Stomach smooth muscle (tissue), 2 donors: ENCODE measurements around the gene RAD51B.
A peak's percentile ranks its signal among the peaks of the same experiment; 100 is the strongest.

ENCODE experiments used
- H3K27ac ChIP-seq: one replicate; pipeline ENCODE4 v1.7.0; 2013; ENCODE audit warnings: mild to moderate bottlenecking, low read length, inconsistent platforms
- H3K27me3 ChIP-seq, 2 donors: one replicate each; pipeline ENCODE4 v1.7.0; 2013; ENCODE audit warnings: low read length in 2 of 2; ENCODE audit not compliant: insufficient read depth in 2 of 2, control insufficient read depth in 1 of 2
- H3K36me3 ChIP-seq, 2 donors: one replicate each; pipeline ENCODE4 v1.7.0; 2013; ENCODE audit warnings: low read length in 2 of 2; ENCODE audit not compliant: control insufficient read depth in 2 of 2, insufficient read depth in 2 of 2
- H3K4me1 ChIP-seq: one replicate; pipeline ENCODE4 v1.7.0; 2013; ENCODE audit warnings: low read length; ENCODE audit not compliant: control insufficient read depth, insufficient read depth
- H3K4me3 ChIP-seq, 2 donors: one replicate each; pipeline ENCODE4 v1.7.0; 2013; ENCODE audit warnings: low read length in 2 of 2
- H3K9ac ChIP-seq, 2 donors: one replicate each; pipeline ENCODE4 v1.7.0; 2013; ENCODE audit warnings: low read length in 2 of 2, mild to moderate bottlenecking in 1 of 2
- H3K9me3 ChIP-seq, 2 donors: one replicate each; pipeline ENCODE4 v1.7.0; 2013; ENCODE audit warnings: low read length in 2 of 2; ENCODE audit not compliant: control insufficient read depth in 2 of 2
- donor health status: healthy.
- donor health status: Pancreatic carcinoma.

The RAD51B gene

DNA sequence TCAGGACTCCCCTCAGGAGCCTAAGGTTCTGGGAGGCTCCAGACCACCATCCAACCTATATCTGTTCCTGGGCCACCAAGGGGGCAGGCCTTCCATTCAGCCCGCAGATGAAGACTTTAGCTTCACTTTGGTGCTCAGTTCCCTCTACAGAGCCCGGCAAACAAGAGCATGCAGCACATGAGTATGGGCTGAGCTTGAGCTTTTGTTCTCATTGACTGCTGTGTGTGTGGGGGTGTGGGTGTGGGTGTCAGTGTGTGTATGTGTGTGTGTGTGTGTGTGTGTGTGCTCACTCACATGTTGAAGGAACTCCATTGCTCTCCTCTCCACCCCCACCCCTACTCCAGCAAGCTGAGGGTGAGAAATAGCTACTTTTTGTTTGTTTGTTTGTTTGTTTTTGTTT, 754.1 kb downstream of the RAD51B start:
- Histone ChIP-seq H3K9ac (no peak overlapping the region), H3K27ac (no peak overlapping the region), H3K4me1 (peaks cover 27% of the 10 kb centered on the region), H3K9me3 (no peaks in the 10 kb centered on the region), H3K36me3 (no peaks in the 10 kb centered on the region), H3K4me3 (no peak overlapping the region), H3K27me3 (no peaks in the 10 kb centered on the region)

DNA sequence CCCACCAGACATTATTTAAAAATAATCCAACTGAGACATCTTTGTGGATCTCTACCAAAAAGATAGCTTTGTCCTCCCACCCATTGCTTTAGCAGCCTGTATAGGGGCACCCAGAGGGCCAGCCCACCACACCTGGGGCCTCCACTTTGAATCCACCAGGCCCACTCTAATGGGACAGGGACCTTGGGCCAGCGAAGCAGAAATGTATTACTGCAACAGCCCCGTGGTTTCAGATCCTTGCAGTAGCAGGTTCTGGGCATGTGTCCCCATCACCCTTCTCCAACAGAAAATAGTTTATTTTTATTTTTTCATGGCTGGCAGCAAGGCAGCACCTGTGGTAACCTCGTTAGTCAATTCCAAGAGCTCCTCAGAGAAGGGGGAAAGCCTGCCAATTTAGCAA, 754.9 kb downstream of the RAD51B start:
- Histone ChIP-seq H3K9me3 (no peaks in the 10 kb centered on the region), H3K27me3 (no peaks in the 10 kb centered on the region), H3K9ac (no peak overlapping the region), H3K4me1 (peaks cover 22% of the 10 kb centered on the region), H3K4me3 (no peak overlapping the region), H3K27ac (no peak overlapping the region), H3K36me3 (no peaks in the 10 kb centered on the region)

DNA sequence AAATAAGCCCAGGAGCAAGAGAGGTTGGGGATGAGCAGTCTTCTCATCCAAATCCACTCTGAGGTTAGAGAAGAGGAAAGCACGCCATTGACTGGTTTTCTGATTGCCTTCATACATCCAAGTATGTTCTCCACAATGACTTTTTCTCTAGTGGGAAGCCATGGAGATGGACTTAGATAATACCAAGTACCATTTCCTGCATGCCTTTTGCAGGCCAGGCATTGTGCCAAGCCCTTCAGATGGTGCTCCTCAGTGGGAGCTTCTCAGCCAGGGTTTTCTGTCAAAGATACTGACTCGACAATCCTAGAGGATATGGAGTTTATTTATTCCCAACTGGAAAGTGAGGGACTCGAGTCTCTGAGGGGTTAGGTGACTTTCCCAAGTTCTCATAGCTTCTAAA, 755.3 kb downstream of the RAD51B start:
- H3K4me1 ChIP-seq = peaks cover 17% of the 10 kb centered on the region

DNA sequence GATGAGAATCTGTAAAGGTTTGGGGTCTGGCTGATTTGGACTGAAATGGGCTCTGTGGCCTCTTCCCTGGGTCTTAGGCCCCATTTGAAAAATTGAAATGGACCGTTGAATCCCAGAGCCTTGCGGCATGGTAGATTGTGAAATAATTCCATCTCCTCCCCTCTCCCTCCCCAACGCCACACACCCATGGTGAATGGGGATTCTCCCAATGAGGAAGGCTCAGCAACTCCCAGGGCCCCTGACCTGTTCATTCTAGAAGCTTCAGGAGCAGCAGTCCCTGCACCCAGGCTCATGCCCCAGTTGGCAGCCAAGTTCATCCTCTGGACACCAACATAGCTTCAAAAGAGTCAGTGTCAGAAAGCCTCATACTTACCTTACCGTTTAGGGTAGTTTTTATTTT, 755.8 kb downstream of the RAD51B start:
- H3K27ac ChIP-seq = no peak overlapping the region
- H3K27me3 ChIP-seq = no peaks in the 10 kb centered on the region
- peaks cover 13% of the 10 kb centered on the region for H3K4me1 ChIP-seq
- H3K9me3 ChIP-seq = no peaks in the 10 kb centered on the region
- H3K36me3 ChIP-seq = no peaks in the 10 kb centered on the region
- H3K9ac ChIP-seq = no peak overlapping the region
- H3K4me3 ChIP-seq = no peak overlapping the region

More for the DNA sequence above, 755.3 kb downstream of the RAD51B start:
- H3K36me3 ChIP-seq = no peaks in the 10 kb centered on the region
- H3K9ac ChIP-seq = no peak overlapping the region
- H3K27me3 ChIP-seq = no peaks in the 10 kb centered on the region
- no peaks in the 10 kb centered on the region for H3K9me3 ChIP-seq
- no peak overlapping the region for H3K4me3 ChIP-seq
- H3K27ac ChIP-seq = no peak overlapping the region

DNA sequence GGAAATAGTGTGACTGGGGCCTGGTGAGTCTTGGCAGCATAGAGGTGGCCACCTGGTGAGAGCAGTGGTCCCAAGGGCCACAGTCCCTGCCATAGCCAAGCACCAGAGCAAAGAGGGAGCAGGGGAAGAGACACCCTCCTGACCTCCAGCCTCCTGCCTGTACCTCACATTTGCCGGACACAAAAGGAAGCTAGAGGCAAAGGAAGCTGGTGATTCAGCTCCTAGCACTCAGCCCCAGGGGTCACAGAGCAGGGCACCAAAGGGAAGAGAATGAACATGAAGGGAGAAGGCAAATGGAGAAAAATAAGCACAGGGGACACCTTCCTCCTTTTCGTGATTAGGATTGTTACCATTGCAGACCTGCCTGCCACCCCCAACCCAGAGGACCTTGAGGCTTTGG, 756.5 kb downstream of the RAD51B start:
- Histone ChIP-seq H3K36me3 (no peaks in the 10 kb centered on the region), H3K4me3 (no peak overlapping the region), H3K27me3 (no peaks in the 10 kb centered on the region), H3K27ac (no peak overlapping the region), H3K9me3 (no peaks in the 10 kb centered on the region), H3K9ac (no peak overlapping the region), H3K4me1 (peaks cover 14% of the 10 kb centered on the region)

DNA sequence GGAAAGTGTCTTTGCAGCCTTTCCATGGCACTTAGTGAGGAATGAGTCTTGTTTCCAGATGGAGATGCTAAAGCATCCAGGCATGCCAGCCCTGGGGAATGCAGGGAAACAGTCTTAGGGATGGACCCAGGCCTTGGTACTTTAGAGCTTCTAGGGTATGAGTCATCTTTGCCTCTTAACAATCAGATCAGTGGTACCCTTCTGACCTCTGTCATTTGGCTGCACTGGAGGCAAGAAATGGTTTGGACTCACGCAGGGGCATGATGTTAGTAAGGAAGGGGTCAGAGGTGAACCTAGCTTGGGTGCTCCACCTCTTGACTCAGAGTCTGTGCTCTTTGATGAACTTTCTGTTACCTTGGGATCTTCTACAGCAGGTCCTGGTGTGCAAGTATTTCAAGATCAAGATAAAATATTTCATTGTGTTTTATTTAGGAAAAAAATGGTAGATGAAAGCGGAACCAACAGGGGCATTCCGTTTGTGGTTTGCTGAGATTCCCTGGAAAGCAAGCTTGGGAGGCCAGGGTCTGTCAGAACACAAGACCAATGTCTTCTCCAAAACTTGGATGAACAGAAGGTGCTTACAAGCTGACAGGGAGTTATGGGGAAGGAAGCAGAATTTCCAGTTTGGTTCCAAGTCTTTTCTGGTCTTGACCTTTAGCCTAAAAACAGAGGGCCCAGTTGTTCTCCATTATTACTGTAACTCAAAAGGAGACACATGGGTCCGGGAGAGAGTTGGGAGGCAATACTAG, 757.1 kb downstream of the RAD51B start:
- Histone ChIP-seq H3K27ac (no peak overlapping the region), H3K36me3 (no peaks in the 10 kb centered on the region), H3K27me3 (no peaks in the 10 kb centered on the region), H3K4me1 (peaks cover 14% of the 10 kb centered on the region), H3K4me3 (no peak overlapping the region), H3K9ac (no peak overlapping the region), H3K9me3 (no peaks in the 10 kb centered on the region)

DNA sequence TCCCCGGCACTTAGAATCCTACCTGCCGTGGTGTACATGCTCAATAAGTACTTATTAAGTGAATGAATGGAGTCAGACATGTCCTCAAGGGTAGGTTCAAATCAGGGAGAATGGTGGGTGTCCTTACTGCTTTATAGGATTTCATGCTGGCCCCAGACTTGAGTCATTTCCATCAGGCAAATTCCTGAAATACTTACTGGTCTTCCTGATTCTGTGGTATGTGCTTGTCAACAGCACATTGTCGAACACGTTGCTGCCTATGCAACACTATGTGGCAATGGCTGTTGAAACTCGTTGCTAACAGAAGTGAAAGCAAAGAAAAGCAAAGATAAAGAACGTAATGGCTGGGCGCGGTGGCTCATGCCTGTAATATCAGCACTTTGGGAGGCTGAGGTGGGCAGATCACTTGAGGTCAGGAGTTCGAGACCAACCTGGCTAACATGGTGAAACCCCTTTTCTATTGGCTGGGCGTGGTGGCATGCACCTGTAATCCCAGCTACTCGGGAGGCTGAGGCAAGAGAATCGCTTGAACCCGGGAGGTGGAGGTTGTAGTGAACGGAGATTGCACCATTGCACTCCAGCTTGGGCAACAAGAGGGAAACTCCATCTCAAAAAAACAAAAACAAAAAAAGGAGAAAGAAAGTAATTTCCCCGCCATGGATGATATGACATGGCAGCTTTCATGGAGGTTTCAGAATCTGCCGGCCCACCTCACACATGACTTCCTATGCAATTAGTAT, 758.4 kb downstream of the RAD51B start:
- Histone ChIP-seq H3K9ac (no peak overlapping the region), H3K36me3 (no peaks in the 10 kb centered on the region), H3K27me3 (no peaks in the 10 kb centered on the region), H3K9me3 (no peaks in the 10 kb centered on the region), H3K27ac (no peak overlapping the region), H3K4me1 (peaks cover 14% of the 10 kb centered on the region), H3K4me3 (no peak overlapping the region)

DNA sequence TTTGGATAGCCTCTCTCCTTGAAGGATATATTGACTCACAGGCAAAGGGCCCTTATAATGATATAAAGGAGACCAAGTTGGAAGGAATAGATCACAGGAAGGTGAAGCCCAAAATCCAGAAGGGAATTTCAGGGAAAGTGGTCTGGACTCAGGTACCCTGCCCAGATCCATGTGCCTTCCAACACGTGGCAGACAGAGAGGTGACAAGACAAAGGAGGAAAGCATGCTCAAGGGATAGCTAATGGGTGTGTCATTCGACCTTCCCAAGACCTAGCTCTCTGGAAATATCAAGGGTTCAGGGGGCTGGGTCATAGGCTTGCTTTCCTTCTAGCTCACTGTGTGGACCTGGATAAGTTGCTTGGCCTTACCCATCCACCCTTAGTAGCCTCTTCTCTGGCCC, 759.0 kb downstream of the RAD51B start:
- Histone ChIP-seq H3K9ac (no peak overlapping the region), H3K9me3 (no peaks in the 10 kb centered on the region), H3K27ac (no peak overlapping the region), H3K36me3 (no peaks in the 10 kb centered on the region), H3K27me3 (no peaks in the 10 kb centered on the region), H3K4me3 (no peak overlapping the region), H3K4me1 (peaks cover 14% of the 10 kb centered on the region)

DNA sequence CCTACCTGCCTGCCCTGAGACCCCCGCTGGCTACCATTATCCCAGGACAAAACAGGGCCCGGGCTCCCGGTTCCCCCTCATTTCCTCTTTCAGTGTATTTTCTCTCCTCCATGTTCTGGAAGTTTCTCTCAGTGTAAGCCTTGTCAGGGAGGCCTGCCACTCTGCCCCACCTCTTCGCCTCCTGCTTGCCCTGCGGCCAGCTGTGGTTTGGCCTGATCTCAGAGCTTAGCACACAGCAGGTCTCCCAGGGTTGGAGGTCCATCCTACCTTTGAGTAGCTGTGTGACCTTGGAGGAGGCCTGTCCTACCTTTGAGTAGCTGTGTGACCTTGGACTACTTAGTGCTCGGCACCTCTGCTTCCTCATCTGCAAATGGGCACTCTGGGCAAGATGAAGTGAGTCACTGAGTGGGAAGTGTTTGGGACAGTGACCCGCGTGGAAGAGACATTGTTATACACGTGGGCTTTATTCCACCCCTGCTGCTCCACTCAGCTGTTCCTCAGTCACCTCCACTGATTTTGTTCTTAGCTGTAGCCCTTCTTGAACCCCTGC, 760.6 kb downstream of the RAD51B start:
- no peaks in the 10 kb centered on the region for H3K27me3 ChIP-seq
- peaks cover 11% of the 10 kb centered on the region for H3K4me1 ChIP-seq
- no peak overlapping the region for H3K9ac ChIP-seq
- no peak overlapping the region for H3K4me3 ChIP-seq
- no peaks in the 10 kb centered on the region for H3K36me3 ChIP-seq
- H3K9me3 ChIP-seq = no peaks in the 10 kb centered on the region
- peak overlapping the region; percentile 18 for H3K27ac ChIP-seq

DNA sequence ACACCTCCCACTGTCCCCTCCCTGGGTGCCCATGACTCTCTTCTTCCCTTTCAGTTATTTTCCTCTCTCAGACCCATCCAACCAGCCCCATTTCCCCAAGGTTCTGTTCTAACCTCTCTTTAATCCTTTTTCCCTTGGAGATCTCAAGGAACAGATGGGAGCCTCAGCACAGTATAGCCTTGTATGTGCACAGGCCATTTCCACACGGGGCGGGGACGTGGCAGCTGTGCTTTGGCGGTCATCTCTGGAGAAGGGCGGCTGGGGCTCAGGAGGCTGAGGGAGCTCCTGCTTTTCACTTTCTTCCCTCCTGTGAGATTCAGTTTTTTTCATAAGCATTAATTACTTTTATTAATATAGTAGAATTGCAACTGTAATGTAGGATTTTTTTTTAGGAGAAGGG, 761.1 kb downstream of the RAD51B start:
- no peaks in the 10 kb centered on the region for H3K27me3 ChIP-seq
- no peak overlapping the region for H3K4me3 ChIP-seq
- no peak overlapping the region for H3K9ac ChIP-seq
- H3K9me3 ChIP-seq = no peaks in the 10 kb centered on the region
- H3K4me1 ChIP-seq = peaks cover 16% of the 10 kb centered on the region
- peak overlapping the region; percentile 18 for H3K27ac ChIP-seq
- no peaks in the 10 kb centered on the region for H3K36me3 ChIP-seq
